ENCODE measurements around the gene WDR33.
"Not testable (repeated sequence)": the region's sequence is repeated elsewhere in the genome, so short reads cannot be mapped to it uniquely, and the experiment has no call there.

The WDR33 gene

GRCh38 chr2:127763776-127764175 lies 47.2 kb downstream of the WDR33 start:
- no peak for DNase-seq (ENCODE audit: low spot score)

GRCh38 chr2:127762846-127763245 lies 48.1 kb downstream of the WDR33 start:
- no peak for DNase-seq (ENCODE audit: low spot score)

- no peak for DNase-seq (ENCODE audit: low spot score)
These were observed 48.5 kb downstream of the WDR33 start for GRCh38 chr2:127762441-127762840.

- no peak for DNase-seq (ENCODE audit: low spot score)
These were observed 51.0 kb downstream of the WDR33 start for GRCh38 chr2:127759931-127760330.

- DNase-seq (ENCODE audit: low spot score): no peak
These were observed 56.8 kb downstream of the WDR33 start for GRCh38 chr2:127754186-127754585.

GRCh38 chr2:127753374-127753773 lies 57.6 kb downstream of the WDR33 start:
- DNase-seq (ENCODE audit: low spot score): no peak

GRCh38 chr2:127749537-127749936 lies 61.4 kb downstream of the WDR33 start:
- DNase-seq (ENCODE audit: low spot score): not testable (repeated sequence)

- DNase-seq (ENCODE audit: low spot score): no peak
These were observed 63.4 kb downstream of the WDR33 start for GRCh38 chr2:127747621-127748020.

- no peak for DNase-seq (ENCODE audit: low spot score)
These were observed 67.4 kb downstream of the WDR33 start for GRCh38 chr2:127743477-127744026.

GRCh38 chr2:127740665-127741288 lies 70.2 kb downstream of the WDR33 start:
- no peak for DNase-seq (ENCODE audit: low spot score)

- no peak for DNase-seq (ENCODE audit: low spot score)
These were observed 71.2 kb downstream of the WDR33 start for GRCh38 chr2:127739800-127740199.

GRCh38 chr2:127737892-127738291 lies 73.1 kb downstream of the WDR33 start:
- no peak for DNase-seq (ENCODE audit: low spot score)

GRCh38 chr2:127735537-127736399 lies 75.2 kb downstream of the WDR33 start:
- no peak for DNase-seq (ENCODE audit: low spot score)

GRCh38 chr2:127735044-127735443 lies 75.9 kb downstream of the WDR33 start:
- no peak for DNase-seq (ENCODE audit: low spot score)

GRCh38 chr2:127733816-127734537 lies 77.0 kb downstream of the WDR33 start:
- DNase-seq (ENCODE audit: low spot score): no peak

- no peak for DNase-seq (ENCODE audit: low spot score)
These were observed 77.7 kb downstream of the WDR33 start for GRCh38 chr2:127733113-127733815.

GRCh38 chr2:127726158-127726880 lies 84.7 kb downstream of the WDR33 start:
- DNase-seq (ENCODE audit: low spot score): no peak

GRCh38 chr2:127722807-127723206 lies 88.2 kb downstream of the WDR33 start:
- no peak for DNase-seq (ENCODE audit: low spot score)

- DNase-seq (ENCODE audit: low spot score): no peak
These were observed 89.0 kb downstream of the WDR33 start for GRCh38 chr2:127721978-127722355.

- DNase-seq (ENCODE audit: low spot score): no peak
These were observed 89.5 kb downstream of the WDR33 start for GRCh38 chr2:127721311-127721977.

Measured in SW480 (cell line).